ENCODE results near the gene PPA1.
"Not testable (repeated sequence)": the region's sequence is repeated elsewhere in the genome, so short reads cannot be mapped to it uniquely, and the experiment has no call there.

The PPA1 gene

DNA sequence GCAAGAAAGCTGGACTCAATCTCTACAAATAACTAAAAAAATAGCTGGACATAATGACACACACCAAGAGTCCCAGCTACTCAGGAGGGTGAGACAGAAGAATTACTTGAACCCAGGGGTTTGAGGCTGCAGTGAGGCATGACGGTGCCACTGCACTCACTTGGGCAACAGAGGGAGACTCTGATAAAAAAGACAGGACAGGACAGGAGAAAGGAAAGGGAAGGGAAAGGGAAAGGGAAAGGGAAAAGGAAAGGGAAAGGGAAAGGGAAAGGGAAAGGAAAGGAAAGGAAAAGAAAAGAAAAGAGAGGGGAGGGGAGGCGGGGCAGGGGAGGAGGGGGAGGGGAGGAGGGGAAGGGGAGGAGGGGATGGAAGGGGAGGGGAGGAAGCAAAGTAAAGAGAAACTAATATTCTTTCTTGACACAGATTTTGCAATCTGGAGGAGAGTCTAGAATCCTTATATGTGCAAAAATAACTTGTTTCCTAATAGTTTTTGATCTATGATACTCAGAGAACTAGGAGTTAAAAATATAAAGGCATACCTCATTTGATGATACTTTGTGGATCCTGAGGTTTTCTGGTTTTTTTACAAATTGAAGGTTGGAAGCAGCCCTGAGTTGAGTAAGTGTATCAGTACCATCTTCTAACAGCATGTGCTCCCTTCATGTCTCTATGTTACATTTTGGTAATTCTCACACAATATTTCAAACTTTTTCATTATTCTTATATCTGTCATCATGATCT lies 70.9 kb downstream of the PPA1 start:
- Mint-ChIP-seq H3K36me3 (ENCODE audit: low read depth) (peaks cover 52% of the 10 kb centered on the region), H3K4me1 (peaks cover 21% of the 10 kb centered on the region), H3K4me3 (no peak overlapping the region), H3K9me3 (no peaks in the 10 kb centered on the region), H3K27me3 (ENCODE audit: low read depth, poor library complexity) (no peaks in the 10 kb centered on the region), H3K27ac (peak overlapping the region; percentile 55)
- TF ChIP-seq, protein P1, sequence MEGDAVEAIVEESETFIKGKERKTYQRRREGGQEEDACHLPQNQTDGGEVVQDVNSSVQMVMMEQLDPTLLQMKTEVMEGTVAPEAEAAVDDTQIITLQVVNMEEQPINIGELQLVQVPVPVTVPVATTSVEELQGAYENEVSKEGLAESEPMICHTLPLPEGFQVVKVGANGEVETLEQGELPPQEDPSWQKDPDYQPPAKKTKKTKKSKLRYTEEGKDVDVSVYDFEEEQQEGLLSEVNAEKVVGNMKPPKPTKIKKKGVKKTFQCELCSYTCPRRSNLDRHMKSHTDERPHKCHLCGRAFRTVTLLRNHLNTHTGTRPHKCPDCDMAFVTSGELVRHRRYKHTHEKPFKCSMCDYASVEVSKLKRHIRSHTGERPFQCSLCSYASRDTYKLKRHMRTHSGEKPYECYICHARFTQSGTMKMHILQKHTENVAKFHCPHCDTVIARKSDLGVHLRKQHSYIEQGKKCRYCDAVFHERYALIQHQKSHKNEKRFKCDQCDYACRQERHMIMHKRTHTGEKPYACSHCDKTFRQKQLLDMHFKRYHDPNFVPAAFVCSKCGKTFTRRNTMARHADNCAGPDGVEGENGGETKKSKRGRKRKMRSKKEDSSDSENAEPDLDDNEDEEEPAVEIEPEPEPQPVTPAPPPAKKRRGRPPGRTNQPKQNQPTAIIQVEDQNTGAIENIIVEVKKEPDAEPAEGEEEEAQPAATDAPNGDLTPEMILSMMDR (IDR thresholded peaks at IDR 0.05), result no peak
- no peak for DNase-seq

DNA sequence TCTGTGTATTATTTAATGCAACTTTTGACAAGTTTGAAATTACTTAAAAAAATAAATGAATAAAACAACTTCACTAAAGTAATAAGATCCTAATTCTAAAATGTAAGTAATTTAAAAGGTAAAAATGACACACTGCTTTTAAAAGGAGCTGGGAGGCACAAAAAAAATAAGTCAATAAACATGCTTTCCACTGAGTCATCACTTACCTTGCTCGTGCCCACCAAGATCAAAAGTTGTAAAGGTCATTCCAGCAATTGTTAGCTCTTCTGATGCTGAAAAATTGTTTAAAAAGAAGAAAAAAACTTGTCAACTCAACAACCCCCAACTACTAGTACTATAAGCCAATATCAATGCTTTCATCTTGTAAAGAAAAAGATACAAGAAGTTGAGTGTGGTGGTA lies 72.4 kb downstream of the PPA1 start:
- no peaks in the 10 kb centered on the region for H3K27me3 Mint-ChIP-seq (ENCODE audit: low read depth, poor library complexity)
- no peak for DNase-seq
- H3K4me3 Mint-ChIP-seq, result no peak overlapping the region
- no peak overlapping the region for H3K27ac Mint-ChIP-seq
- TF ChIP-seq, protein P1 (IDR thresholded peaks at IDR 0.05), result no peak
- no peaks in the 10 kb centered on the region for H3K9me3 Mint-ChIP-seq
- peaks cover 18% of the 10 kb centered on the region for H3K4me1 Mint-ChIP-seq
- peaks cover 61% of the 10 kb centered on the region for H3K36me3 Mint-ChIP-seq (ENCODE audit: low read depth)

DNA sequence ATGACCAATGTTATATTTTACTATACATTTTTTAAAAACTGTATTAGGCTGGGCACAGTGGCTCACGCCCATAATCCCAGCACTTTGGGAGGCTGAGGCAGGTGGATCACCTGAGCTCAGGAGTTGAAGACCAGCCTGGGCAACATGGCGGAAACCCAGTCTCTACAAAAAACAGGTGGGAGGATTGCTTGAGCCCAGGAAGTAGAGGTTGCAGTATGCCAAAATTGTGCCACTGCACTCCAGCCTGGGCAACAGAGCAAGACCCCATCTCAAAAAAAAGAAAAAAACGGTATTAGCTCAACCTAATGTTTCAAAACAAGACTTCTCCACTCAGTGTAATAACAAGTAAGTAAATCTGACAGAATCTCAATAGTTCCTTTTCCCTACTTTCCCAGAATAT lies 73.9 kb downstream of the PPA1 start:
- not testable (repeated sequence) for H3K4me3 Mint-ChIP-seq; DNase-seq; H3K27ac Mint-ChIP-seq; H3K9me3 Mint-ChIP-seq; H3K27me3 Mint-ChIP-seq (ENCODE audit: low read depth, poor library complexity)
- Mint-ChIP-seq H3K36me3 (ENCODE audit: low read depth) (peaks cover 65% of the 10 kb centered on the region), H3K4me1 (peaks cover 18% of the 10 kb centered on the region)

DNA sequence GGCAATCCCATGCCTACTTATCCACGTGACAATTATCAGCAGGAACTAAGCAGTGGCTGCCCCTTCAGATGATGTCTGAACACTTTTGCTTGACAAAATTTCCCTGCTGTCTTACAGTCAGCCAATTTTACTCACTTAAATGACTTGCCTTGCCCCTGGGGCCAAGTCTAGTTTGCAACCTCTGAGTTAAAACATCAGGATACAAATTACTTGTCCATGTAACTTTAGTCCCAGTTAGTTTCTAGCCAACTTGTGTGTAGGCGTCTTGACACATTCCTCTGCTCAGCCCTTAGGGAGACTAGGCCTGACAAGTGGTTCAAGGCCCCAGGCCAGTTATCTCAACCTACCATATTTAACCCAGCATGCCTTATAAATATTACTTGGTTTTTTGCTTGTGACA lies 75.1 kb downstream of the PPA1 start:
- TF ChIP-seq, protein P1 (IDR thresholded peaks at IDR 0.05), result no peak
- Mint-ChIP-seq H3K27me3 (ENCODE audit: low read depth, poor library complexity) (no peaks in the 10 kb centered on the region), H3K27ac (no peak overlapping the region), H3K4me3 (no peak overlapping the region), H3K36me3 (ENCODE audit: low read depth) (peaks cover 68% of the 10 kb centered on the region), H3K4me1 (peaks cover 13% of the 10 kb centered on the region), H3K9me3 (no peaks in the 10 kb centered on the region)
- DNase-seq, result no peak

DNA sequence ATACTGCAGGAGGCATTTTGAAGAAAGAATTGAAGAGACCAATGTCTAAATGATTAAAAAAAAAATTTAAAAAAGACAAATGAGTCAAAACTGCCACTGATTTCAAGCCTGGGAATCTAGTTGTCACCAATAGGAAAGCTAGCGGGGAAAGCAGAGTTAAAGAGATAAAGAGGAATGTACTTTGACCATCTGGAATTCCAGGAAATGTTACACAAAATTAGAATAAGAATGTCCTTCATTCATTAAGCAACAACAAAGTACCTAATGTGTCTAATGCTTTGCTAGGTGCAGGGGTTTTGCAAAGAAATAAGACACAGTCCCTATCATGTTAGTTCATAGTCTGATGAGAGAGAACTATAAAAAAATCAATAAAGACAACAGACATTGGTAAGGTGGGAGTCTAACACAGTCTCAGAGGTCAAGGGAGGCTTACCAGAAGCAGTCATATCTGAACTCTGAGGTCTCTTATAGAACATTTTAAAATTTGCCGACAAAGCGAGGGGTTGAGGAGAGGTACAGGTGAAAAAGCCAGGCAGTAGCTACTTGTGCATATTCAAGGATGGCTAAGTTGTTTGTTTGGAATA lies 77.9 kb downstream of the PPA1 start:
- Mint-ChIP-seq H3K4me1 (no peaks in the 10 kb centered on the region), H3K36me3 (ENCODE audit: low read depth) (peaks cover 72% of the 10 kb centered on the region), H3K4me3 (no peak overlapping the region), H3K9me3 (no peaks in the 10 kb centered on the region), H3K27me3 (ENCODE audit: low read depth, poor library complexity) (no peaks in the 10 kb centered on the region), H3K27ac (no peak overlapping the region)
- TF ChIP-seq, protein P1 (IDR thresholded peaks at IDR 0.05), result no peak
- DNase-seq, result no peak
